ENCODE data around the gene LTBP3.

The LTBP3 gene

GRCh38 chr11:65572356-65573051 lies 14.3 kb upstream of the LTBP3 start, which contains the start of gene FAM89B:
FAM89B (plus strand) TSS chr11:65572538; CDS start chr11:65572670, 132 bp downstream.
- in situ Hi-C loops (cut with HindIII; ENCODE audit: low sequenced_read_pairs) = no loop called here

DNA sequence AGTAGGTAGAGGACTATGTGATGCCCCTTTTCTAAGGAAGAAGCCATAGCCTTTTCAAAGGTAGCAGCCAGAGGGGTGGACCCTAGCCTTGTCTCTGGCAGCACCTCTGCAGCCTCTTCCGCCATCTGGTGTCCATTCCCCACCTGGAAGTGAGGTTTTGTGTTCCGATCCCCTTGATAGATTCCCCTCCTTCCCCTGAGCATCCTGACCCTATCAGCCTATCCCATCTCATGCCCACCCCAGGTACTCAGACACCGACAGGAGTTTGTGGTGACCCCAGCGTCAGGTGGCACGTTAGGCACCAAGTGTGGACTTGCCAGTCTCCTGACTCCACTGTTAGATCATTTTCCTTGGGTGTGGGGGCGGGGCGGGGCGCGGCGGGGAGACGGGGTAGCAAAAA lies 13.8 kb upstream of the LTBP3 start:
- peak overlapping the region; percentile 69 for H3K4me3 ChIP-seq (ENCODE audit: low read depth, low read length)
- TF ChIP-seq, protein P1, sequence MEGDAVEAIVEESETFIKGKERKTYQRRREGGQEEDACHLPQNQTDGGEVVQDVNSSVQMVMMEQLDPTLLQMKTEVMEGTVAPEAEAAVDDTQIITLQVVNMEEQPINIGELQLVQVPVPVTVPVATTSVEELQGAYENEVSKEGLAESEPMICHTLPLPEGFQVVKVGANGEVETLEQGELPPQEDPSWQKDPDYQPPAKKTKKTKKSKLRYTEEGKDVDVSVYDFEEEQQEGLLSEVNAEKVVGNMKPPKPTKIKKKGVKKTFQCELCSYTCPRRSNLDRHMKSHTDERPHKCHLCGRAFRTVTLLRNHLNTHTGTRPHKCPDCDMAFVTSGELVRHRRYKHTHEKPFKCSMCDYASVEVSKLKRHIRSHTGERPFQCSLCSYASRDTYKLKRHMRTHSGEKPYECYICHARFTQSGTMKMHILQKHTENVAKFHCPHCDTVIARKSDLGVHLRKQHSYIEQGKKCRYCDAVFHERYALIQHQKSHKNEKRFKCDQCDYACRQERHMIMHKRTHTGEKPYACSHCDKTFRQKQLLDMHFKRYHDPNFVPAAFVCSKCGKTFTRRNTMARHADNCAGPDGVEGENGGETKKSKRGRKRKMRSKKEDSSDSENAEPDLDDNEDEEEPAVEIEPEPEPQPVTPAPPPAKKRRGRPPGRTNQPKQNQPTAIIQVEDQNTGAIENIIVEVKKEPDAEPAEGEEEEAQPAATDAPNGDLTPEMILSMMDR (IDR thresholded peaks at IDR 0.05; ENCODE audit: low read depth, low read length) = peak; percentile 53
- DNase-seq (ENCODE audit: low read depth, low spot score) = peak; percentile 54
- in situ Hi-C loops (cut with HindIII; ENCODE audit: low sequenced_read_pairs) = no loop called here

More at GRCh38 chr11:65572356-65573051, 14.3 kb upstream of the LTBP3 start, which contains the start of gene FAM89B:
- peak within 1 kb of the TSS; percentile 69 for H3K4me3 ChIP-seq (ENCODE audit: low read depth, low read length)
- TF ChIP-seq, protein P1 (IDR thresholded peaks at IDR 0.05; ENCODE audit: low read depth, low read length) = no peak
- DNase-seq (ENCODE audit: low read depth, low spot score) = peak; percentile 85

DNA sequence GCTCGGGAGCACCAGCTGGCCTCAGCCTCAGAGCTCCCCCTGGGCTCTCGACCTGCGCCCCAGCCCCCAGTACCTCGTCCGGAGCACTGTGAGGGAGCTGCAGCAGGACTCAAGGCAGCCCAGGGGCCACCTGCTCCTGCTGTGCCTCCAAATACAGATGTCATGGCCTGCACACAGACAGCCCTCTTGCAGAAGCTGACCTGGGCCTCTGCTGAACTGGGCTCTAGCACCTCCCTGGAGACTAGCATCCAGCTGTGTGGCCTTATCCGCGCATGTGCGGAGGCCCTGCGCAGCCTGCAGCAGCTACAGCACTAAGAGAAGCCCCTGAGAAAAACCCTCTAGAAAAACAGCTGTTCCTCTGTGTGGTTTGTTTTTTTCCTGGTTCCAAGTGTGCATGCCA lies 13.3 kb upstream of the LTBP3 start:
- no peak for DNase-seq (ENCODE audit: low read depth, low spot score)
- TF ChIP-seq, protein P1 (IDR thresholded peaks at IDR 0.05; ENCODE audit: low read depth, low read length) = no peak
- H3K4me3 ChIP-seq (ENCODE audit: low read depth, low read length) = peak overlapping the region; percentile 69
- in situ Hi-C loops (cut with HindIII; ENCODE audit: low sequenced_read_pairs) = no loop called here

- in situ Hi-C loops (cut with HindIII; ENCODE audit: low sequenced_read_pairs) = no loop called here
- DNase-seq (ENCODE audit: low read depth, low spot score) = peak; percentile 100
- peak within 1 kb of the TSS; percentile 98 for H3K4me3 ChIP-seq (ENCODE audit: low read depth, low read length)
- TF ChIP-seq, protein P1 (IDR thresholded peaks at IDR 0.05; ENCODE audit: low read depth, low read length) = peak; percentile 56
These were observed 12.1 kb upstream of the LTBP3 start, which contains the start of gene ZNRD2 for GRCh38 chr11:65569973-65570918. ZNRD2 (plus strand) TSS chr11:65570477; CDS start chr11:65570492, 15 bp downstream.

DNA sequence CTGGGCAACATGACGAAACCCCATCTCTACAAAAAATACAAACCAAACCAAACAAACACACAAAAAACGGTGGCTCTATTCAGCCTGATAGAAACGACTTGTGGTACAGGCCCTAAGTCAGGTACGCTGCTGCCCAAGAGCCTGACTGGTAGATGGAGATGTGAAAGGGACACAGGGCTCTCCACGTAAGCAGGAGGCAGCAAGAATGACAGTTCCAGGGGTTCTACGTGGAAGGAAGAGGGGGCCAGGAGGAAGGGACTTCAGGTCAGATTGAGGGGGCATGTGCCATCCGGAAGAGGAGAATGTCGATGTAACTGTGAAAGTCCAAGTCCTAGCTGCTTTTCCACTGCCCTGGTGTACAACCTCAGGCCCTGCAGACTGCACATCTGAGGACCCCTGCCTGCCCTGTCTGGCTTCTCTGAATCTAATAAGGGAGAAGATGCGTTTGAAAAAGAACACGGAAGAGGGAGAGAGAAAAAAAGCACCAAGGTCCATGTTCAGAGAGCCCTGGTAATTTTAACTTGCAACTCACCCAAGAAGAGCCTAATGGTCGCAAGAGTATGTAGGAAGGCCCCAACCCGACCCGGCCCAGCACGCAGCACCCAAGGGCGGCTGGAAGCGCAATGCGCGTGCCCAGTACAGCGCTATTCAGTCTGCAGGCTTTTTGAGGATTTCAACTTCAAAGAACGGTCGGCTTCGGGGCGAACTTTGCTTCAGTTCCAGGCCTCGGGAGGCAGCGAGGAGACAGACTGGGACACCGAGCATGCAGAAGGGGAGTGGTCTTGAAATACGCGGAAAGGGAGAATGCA lies 11.2 kb upstream of the LTBP3 start:
- no peak for DNase-seq (ENCODE audit: low read depth, low spot score)
- in situ Hi-C loops (cut with HindIII; ENCODE audit: low sequenced_read_pairs) = no loop called here
- H3K4me3 ChIP-seq (ENCODE audit: low read depth, low read length) = peak overlapping the region; percentile 98
- TF ChIP-seq, protein P1 (IDR thresholded peaks at IDR 0.05; ENCODE audit: low read depth, low read length) = no peak
